ENCODE measurements around the gene ARPC5.

ARPC5 gene

DNA sequence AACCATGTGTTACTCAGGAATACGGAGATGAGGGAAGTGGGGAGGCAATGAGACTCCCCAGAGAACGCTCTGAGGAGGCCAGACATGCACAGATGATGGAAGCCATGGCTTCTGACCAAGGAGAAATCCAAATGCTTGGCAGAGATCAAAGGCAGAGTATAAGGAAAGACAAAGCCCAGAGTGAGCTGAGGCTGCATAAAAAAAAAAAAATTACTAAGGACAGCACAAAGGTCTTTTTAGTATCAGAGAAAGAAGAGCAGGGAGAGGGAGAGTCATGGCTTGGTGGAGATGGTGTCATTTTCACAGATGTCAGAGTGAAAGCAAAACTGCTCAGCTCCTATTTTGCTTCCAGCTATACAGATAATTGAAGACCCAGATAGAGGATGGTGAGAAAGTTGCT, 37.2 kb downstream of the ARPC5 start:
- Mint-ChIP-seq H3K4me1 (peaks cover 20% of the 10 kb centered on the region), H3K36me3 (ENCODE audit: low read depth) (no peaks in the 10 kb centered on the region), H3K9me3 (no peaks in the 10 kb centered on the region)

DNA sequence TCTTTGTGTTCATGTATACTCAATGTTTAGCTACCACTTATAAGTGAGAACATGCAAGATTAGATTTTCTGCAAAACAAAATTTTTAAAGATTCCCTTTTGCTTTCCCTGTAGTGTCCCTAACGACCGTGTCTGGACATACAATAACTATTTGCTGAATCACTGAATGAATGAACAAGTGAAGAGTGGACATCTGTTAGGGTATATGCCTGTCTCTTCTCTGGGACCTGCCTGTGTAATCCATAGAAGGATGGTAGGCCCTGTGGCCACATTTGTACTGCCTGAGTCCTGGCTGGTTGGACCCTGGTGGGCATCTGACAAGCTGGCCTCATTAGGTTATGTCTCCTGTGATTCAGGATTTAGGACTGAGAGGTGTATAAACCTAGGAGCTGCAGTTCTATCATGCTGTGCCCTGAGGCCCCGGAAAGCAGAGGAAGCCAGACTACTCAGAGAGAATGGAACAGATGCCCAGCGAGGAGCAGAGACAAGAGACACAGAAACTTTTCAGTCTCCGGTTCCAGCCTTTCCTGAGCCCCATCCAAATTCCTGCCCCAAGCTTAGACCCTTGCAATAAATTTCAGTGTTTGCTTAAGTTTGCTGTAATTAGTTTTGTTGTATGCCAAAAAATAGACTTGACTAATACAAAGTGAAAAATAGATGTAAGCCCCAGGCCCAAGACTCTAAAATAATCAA, 37.8 kb downstream of the ARPC5 start:
- TF ChIP-seq, protein P1, sequence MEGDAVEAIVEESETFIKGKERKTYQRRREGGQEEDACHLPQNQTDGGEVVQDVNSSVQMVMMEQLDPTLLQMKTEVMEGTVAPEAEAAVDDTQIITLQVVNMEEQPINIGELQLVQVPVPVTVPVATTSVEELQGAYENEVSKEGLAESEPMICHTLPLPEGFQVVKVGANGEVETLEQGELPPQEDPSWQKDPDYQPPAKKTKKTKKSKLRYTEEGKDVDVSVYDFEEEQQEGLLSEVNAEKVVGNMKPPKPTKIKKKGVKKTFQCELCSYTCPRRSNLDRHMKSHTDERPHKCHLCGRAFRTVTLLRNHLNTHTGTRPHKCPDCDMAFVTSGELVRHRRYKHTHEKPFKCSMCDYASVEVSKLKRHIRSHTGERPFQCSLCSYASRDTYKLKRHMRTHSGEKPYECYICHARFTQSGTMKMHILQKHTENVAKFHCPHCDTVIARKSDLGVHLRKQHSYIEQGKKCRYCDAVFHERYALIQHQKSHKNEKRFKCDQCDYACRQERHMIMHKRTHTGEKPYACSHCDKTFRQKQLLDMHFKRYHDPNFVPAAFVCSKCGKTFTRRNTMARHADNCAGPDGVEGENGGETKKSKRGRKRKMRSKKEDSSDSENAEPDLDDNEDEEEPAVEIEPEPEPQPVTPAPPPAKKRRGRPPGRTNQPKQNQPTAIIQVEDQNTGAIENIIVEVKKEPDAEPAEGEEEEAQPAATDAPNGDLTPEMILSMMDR (IDR thresholded peaks at IDR 0.05; ENCODE audit: unreplicated experiment in 3 of 3), result no peak
- Mint-ChIP-seq H3K27me3 (ENCODE audit: low read depth) (peaks cover 3% of the 10 kb centered on the region), H3K27ac (peak overlapping the region; percentile 79 to 94 (median 89)), H3K36me3 (ENCODE audit: low read depth) (no peaks in the 10 kb centered on the region), H3K4me1 (peaks cover 20% of the 10 kb centered on the region), H3K4me3 (no peak overlapping the region), H3K9me3 (no peaks in the 10 kb centered on the region)

More for the DNA sequence above, 37.2 kb downstream of the ARPC5 start:
- H3K4me3 Mint-ChIP-seq, result peak overlapping the region in 1 of 3 experiments; percentile 25
- peaks cover 3% of the 10 kb centered on the region for H3K27me3 Mint-ChIP-seq (ENCODE audit: low read depth)
- TF ChIP-seq, protein P1 (IDR thresholded peaks at IDR 0.05; ENCODE audit: unreplicated experiment in 3 of 3), result no peak
- H3K27ac Mint-ChIP-seq, result peak overlapping the region; percentile 79 to 94 (median 89)

DNA sequence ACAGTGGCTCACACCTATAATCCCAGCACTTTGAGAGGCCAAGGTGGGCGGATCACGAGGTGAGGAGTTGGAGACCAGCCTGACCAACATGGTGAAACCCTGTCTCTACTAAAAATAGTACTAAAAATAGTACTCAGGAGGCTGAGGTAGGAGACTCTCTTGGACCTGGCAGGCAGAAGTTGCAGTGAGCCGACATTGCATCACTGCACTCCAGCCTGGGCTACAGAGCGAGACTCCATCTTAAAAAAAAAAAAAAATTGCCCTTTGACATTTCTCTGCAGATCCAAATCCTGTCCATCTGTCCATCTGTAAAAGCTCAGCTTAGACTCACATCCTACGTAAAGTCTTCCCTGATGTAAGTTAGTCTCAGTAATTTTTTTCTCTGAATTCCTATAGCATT, 39.1 kb downstream of the ARPC5 start:
- Mint-ChIP-seq H3K27ac (peak overlapping the region in 1 of 3 experiments; percentile 94), H3K36me3 (ENCODE audit: low read depth) (no peaks in the 10 kb centered on the region), H3K9me3 (no peaks in the 10 kb centered on the region), H3K4me3 (no peak overlapping the region), H3K4me1 (peaks cover 20% of the 10 kb centered on the region), H3K27me3 (ENCODE audit: low read depth) (no peaks in the 10 kb centered on the region)
- TF ChIP-seq, protein P1 (IDR thresholded peaks at IDR 0.05; ENCODE audit: unreplicated experiment in 3 of 3), result no peak

DNA sequence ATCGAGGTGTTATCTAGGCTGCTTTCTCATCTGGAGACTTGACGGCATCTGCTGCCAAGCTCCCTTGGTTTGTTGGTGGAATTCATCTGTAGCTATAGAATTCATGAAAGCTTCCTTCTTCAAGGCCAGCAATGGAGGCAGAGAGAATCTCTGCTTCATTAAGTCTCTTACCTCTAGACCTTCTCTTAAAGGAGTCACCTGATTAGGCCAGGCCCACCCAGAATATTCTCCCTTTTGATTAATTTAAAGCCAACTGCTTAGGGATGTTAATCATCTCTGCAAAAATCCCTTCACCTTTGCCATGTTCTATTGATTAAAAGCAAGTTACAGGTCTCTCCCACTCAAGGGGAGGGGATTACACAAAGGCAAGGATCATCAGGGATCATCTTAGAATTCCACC, 40.0 kb downstream of the ARPC5 start:
- H3K27ac Mint-ChIP-seq, result no peak overlapping the region
- no peaks in the 10 kb centered on the region for H3K27me3 Mint-ChIP-seq (ENCODE audit: low read depth)
- H3K4me3 Mint-ChIP-seq, result no peak overlapping the region
- no peaks in the 10 kb centered on the region for H3K9me3 Mint-ChIP-seq
- peaks cover 20% of the 10 kb centered on the region for H3K4me1 Mint-ChIP-seq
- TF ChIP-seq, protein P1 (IDR thresholded peaks at IDR 0.05; ENCODE audit: unreplicated experiment in 3 of 3), result no peak
- no peaks in the 10 kb centered on the region for H3K36me3 Mint-ChIP-seq (ENCODE audit: low read depth)

DNA sequence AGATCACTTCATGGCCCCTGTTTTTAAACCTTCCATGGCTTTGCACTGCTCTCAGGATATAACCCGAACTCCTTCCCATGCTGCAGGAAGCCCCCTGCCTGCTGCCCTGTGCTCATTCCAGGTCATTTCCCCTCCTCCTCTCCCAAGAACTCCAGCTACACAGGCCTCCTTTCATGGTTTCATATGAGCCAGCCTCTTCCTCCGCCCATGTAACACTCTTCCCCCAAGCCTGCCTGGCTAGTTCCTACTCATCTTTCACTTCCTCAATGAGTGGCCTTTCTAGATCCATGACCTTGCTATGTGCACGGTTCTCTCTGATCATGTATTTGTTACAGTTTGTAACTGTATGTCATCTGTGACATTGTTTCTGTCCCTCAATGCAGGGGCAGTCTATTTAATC, 42.2 kb downstream of the ARPC5 start:
- Mint-ChIP-seq H3K27me3 (ENCODE audit: low read depth) (no peaks in the 10 kb centered on the region), H3K9me3 (no peaks in the 10 kb centered on the region)
- TF ChIP-seq, protein P1 (IDR thresholded peaks at IDR 0.05; ENCODE audit: unreplicated experiment in 3 of 3), result no peak

DNA sequence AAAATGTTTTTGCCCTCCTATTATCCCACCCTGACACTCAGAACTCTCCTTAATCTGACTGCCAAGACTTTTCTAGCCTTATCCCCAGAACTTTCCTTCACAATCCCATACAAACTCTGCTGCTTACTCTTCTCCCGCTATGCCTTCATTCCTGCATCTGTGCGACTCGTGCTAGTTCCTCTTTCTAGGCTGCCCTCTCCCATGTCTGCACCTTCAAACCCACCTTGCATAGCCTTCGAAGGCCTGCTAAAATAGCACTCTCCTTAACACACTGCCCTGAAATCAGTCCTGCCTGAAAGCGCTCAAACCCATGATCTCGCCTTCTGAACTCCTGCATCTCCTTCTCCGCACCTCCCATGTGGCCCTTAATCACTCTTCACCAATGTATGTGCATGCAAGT, 42.9 kb downstream of the ARPC5 start:
- Mint-ChIP-seq H3K4me1 (peaks cover 9% of the 10 kb centered on the region), H3K36me3 (ENCODE audit: low read depth) (no peaks in the 10 kb centered on the region), H3K27ac (no peak overlapping the region), H3K4me3 (no peak overlapping the region), H3K9me3 (no peaks in the 10 kb centered on the region), H3K27me3 (ENCODE audit: low read depth) (peaks cover 3% of the 10 kb centered on the region)
- TF ChIP-seq, protein P1 (IDR thresholded peaks at IDR 0.05; ENCODE audit: unreplicated experiment in 3 of 3), result no peak

More for the DNA sequence above, 42.2 kb downstream of the ARPC5 start:
- Mint-ChIP-seq H3K4me1 (peaks cover 15% of the 10 kb centered on the region), H3K36me3 (ENCODE audit: low read depth) (no peaks in the 10 kb centered on the region), H3K27ac (no peak overlapping the region), H3K4me3 (no peak overlapping the region)

All from nephron (organoid).